Activated naive CD8-positive, alpha-beta T cell treated with anti-CD3 and anti-CD28 coated beads, Interleukin-2, amount 50 U/mL, for 24 hours (primary cell): ENCODE data around the gene SPINT2.
A peak's percentile ranks its signal among the peaks of the same experiment; 100 is the strongest.
"Not testable (repeated sequence)": the region's sequence is repeated elsewhere in the genome, so short reads cannot be mapped to it uniquely, and the experiment has no call there.

Source experiments
- ATAC-seq: fragments of 150-1000 bp; cut with Tn5 transposase; one replicate; pipeline ENCODE4 v1.10.0; 2021
- DNase-seq: peaks from one replicate; pipeline ENCODE4 v3.0.0; 2021
- H3K27ac Mint-ChIP-seq: one replicate; pipeline ENCODE4 v1.8.0; 2021; ENCODE audit warnings: mild to moderate bottlenecking, mixed read lengths
- H3K27me3 Mint-ChIP-seq: one replicate; pipeline ENCODE4 v1.8.0; 2021; ENCODE audit warnings: mixed read lengths
- H3K36me3 Mint-ChIP-seq: one replicate; pipeline ENCODE4 v1.8.0; 2021; ENCODE audit warnings: low read depth, mixed read lengths
- H3K4me1 Mint-ChIP-seq: one replicate; pipeline ENCODE4 v1.8.0; 2021; ENCODE audit warnings: mixed read lengths
- H3K4me3 Mint-ChIP-seq: one replicate; pipeline ENCODE4 v1.8.0; 2021; ENCODE audit warnings: mild to moderate bottlenecking, moderate library complexity, mixed read lengths
- H3K9me3 Mint-ChIP-seq: one replicate; pipeline ENCODE4 v1.8.0; 2021; ENCODE audit warnings: mixed read lengths

SPINT2 gene

GRCh38 chr19:38323291-38323690 is 58.9 kb downstream of the SPINT2 start:
- DNase-seq: no peak
- H3K4me3 Mint-ChIP-seq: no peak overlapping the region

GRCh38 chr19:38324431-38324830 is 60.1 kb downstream of the SPINT2 start:
- no peak overlapping the region for H3K4me3 Mint-ChIP-seq

More at GRCh38 chr19:38323291-38323690, 58.9 kb downstream of the SPINT2 start:
- Mint-ChIP-seq H3K9me3 (no peaks in the 10 kb centered on the region), H3K27me3 (peaks cover 1% of the 10 kb centered on the region), H3K4me1 (peaks cover 25% of the 10 kb centered on the region), H3K27ac (no peak overlapping the region), H3K36me3 (peaks cover 7% of the 10 kb centered on the region)
- no peak for ATAC-seq

GRCh38 chr19:38326591-38326990 is 62.2 kb downstream of the SPINT2 start:
- Mint-ChIP-seq H3K9me3 (no peaks in the 10 kb centered on the region), H3K36me3 (peaks cover 10% of the 10 kb centered on the region), H3K4me1 (peaks cover 2% of the 10 kb centered on the region), H3K4me3 (no peak overlapping the region), H3K27ac (no peak overlapping the region), H3K27me3 (no peaks in the 10 kb centered on the region)
- ATAC-seq (no peak), DNase-seq (no peak)

More at GRCh38 chr19:38324431-38324830, 60.1 kb downstream of the SPINT2 start:
- peaks cover 14% of the 10 kb centered on the region for H3K4me1 Mint-ChIP-seq
- DNase-seq (no peak), ATAC-seq (no peak)
- H3K27ac Mint-ChIP-seq: no peak overlapping the region
- H3K9me3 Mint-ChIP-seq: no peaks in the 10 kb centered on the region
- peaks cover 10% of the 10 kb centered on the region for H3K36me3 Mint-ChIP-seq
- no peaks in the 10 kb centered on the region for H3K27me3 Mint-ChIP-seq

GRCh38 chr19:38329651-38330050 is 65.3 kb downstream of the SPINT2 start:
- Mint-ChIP-seq H3K27ac (no peak overlapping the region), H3K4me3 (no peak overlapping the region), H3K27me3 (no peaks in the 10 kb centered on the region), H3K4me1 (no peaks in the 10 kb centered on the region), H3K36me3 (peaks cover 10% of the 10 kb centered on the region), H3K9me3 (no peaks in the 10 kb centered on the region)
- DNase-seq (no peak), ATAC-seq (no peak)

GRCh38 chr19:38331728-38332127 is 67.4 kb downstream of the SPINT2 start:
- H3K36me3 Mint-ChIP-seq: peaks cover 10% of the 10 kb centered on the region
- ATAC-seq: no peak
- H3K27me3 Mint-ChIP-seq: no peaks in the 10 kb centered on the region
- no peak overlapping the region for H3K4me3 Mint-ChIP-seq
- peaks cover under 1% of the 10 kb centered on the region for H3K4me1 Mint-ChIP-seq
- DNase-seq: no peak
- no peak overlapping the region for H3K27ac Mint-ChIP-seq
- H3K9me3 Mint-ChIP-seq: no peaks in the 10 kb centered on the region

GRCh38 chr19:38333245-38333644 is 68.9 kb downstream of the SPINT2 start:
- peaks cover 3% of the 10 kb centered on the region for H3K36me3 Mint-ChIP-seq
- DNase-seq (no peak), ATAC-seq (no peak)
- no peak overlapping the region for H3K27ac Mint-ChIP-seq
- H3K4me3 Mint-ChIP-seq: no peak overlapping the region
- H3K27me3 Mint-ChIP-seq: no peaks in the 10 kb centered on the region
- H3K9me3 Mint-ChIP-seq: no peaks in the 10 kb centered on the region
- peaks cover 8% of the 10 kb centered on the region for H3K4me1 Mint-ChIP-seq

GRCh38 chr19:38335949-38336637 is 71.7 kb downstream of the SPINT2 start:
- H3K9me3 Mint-ChIP-seq: no peaks in the 10 kb centered on the region
- H3K4me1 Mint-ChIP-seq: peaks cover 8% of the 10 kb centered on the region
- no peaks in the 10 kb centered on the region for H3K36me3 Mint-ChIP-seq
- peak; percentile 82 for ATAC-seq
- peak overlapping the region; percentile 94 for H3K27ac Mint-ChIP-seq
- no peaks in the 10 kb centered on the region for H3K27me3 Mint-ChIP-seq
- peak; percentile 95 for DNase-seq
- peak overlapping the region; percentile 85 for H3K4me3 Mint-ChIP-seq

GRCh38 chr19:38336638-38337359 is 72.4 kb downstream of the SPINT2 start:
- Mint-ChIP-seq H3K27me3 (no peaks in the 10 kb centered on the region), H3K4me3 (peak overlapping the region; percentile 85), H3K36me3 (no peaks in the 10 kb centered on the region), H3K4me1 (peaks cover 8% of the 10 kb centered on the region), H3K27ac (peak overlapping the region; percentile 94), H3K9me3 (no peaks in the 10 kb centered on the region)
- DNase-seq (peak; percentile 96), ATAC-seq (peak; percentile 50)

- DNase-seq (no peak), ATAC-seq (no peak)
- no peaks in the 10 kb centered on the region for H3K36me3 Mint-ChIP-seq
- H3K27me3 Mint-ChIP-seq: no peaks in the 10 kb centered on the region
- peaks cover 8% of the 10 kb centered on the region for H3K4me1 Mint-ChIP-seq
- H3K27ac Mint-ChIP-seq: peak overlapping the region; percentile 94
- peak overlapping the region; percentile 85 for H3K4me3 Mint-ChIP-seq
- H3K9me3 Mint-ChIP-seq: no peaks in the 10 kb centered on the region
Measured at GRCh38 chr19:38337360-38337653, 72.9 kb downstream of the SPINT2 start.

- not testable (repeated sequence) for H3K36me3 Mint-ChIP-seq, H3K27me3 Mint-ChIP-seq, H3K4me1 Mint-ChIP-seq, H3K4me3 Mint-ChIP-seq, DNase-seq, H3K27ac Mint-ChIP-seq, ATAC-seq, H3K9me3 Mint-ChIP-seq
Measured at GRCh38 chr19:38339011-38339410, 74.6 kb downstream of the SPINT2 start.

GRCh38 chr19:38340927-38341326 is 76.6 kb downstream of the SPINT2 start:
- Mint-ChIP-seq H3K4me1 (peaks cover 8% of the 10 kb centered on the region), H3K9me3 (no peaks in the 10 kb centered on the region), H3K4me3 (no peak overlapping the region), H3K36me3 (no peaks in the 10 kb centered on the region), H3K27ac (no peak overlapping the region), H3K27me3 (no peaks in the 10 kb centered on the region)
- no peak for ATAC-seq
- DNase-seq: no peak
